Uterus (tissue), 4 donors: Measurements from ENCODE around the gene ST3GAL5. TPM values are rescaled to one million over a fixed set of nuclear protein-coding genes. Genes with fewer than 3 reads are reported as not detected.

Experiments used
- DNase-seq, 2 donors: peaks; one replicate each; pipeline ENCODE4 v3.0.0-alpha.2; 2019 to 2020
- H3K27ac ChIP-seq, 2 donors: fragments of 200-600 bp; sonication (generic); 1 replicate in 1 of 2; 2 replicates in 1 of 2; pipeline ENCODE4 v1.5.1; 2016 to 2018
- H3K27me3 ChIP-seq, 2 donors: fragments of 200-600 bp; sonication (generic); one replicate each; pipeline ENCODE4 v1.5.1; 2018 to 2019; ENCODE audit warnings: control low read depth in 1 of 2
- H3K36me3 ChIP-seq, 2 donors: fragments of 200-600 bp; sonication (generic); one replicate each; pipeline ENCODE4 v1.5.1; 2019; ENCODE audit warnings: control low read depth in 1 of 2
- H3K4me1 ChIP-seq, 2 donors: fragments of 200-600 bp; sonication (generic); one replicate each; pipeline ENCODE4 v1.5.1; 2018 to 2019; ENCODE audit warnings: control low read depth in 1 of 2
- H3K4me3 ChIP-seq, 2 donors: fragments of 200-600 bp; sonication (generic); 1 replicate in 1 of 2; 2 replicates in 1 of 2; pipeline ENCODE4 v1.5.1; 2018 to 2019; ENCODE audit warnings: mild to moderate bottlenecking in 1 of 2
- H3K9me3 ChIP-seq, 2 donors: fragments of 200-600 bp; sonication (generic); one replicate each; pipeline ENCODE4 v1.5.1; 2019; ENCODE audit warnings: control low read depth in 1 of 2
- POLR2A ChIP-seq, 2 donors: fragments of 450-650 bp; IDR thresholded peaks; one replicate each; pipeline ENCODE4 v1.6.1; 2016; ENCODE audit warnings: antibody characterized with exemption in 2 of 2, mild to moderate bottlenecking in 1 of 2, moderate library complexity in 1 of 2
- intact Hi-C: fragments of 100-400 bp; cut with DNase I; formaldehyde crosslinking; loops from one replicate; pipeline ENCODE4 v1.15.1; 2023; ENCODE audit warnings: low total_unique reads
- total RNA-seq, 4 donors: library from RNA; depleted of rRNA in 3 of 4; stranded (reverse); fragments of >200 nt in 3 of 4; gene quantifications; one replicate each; pipeline versions ENCODE4 v1.1.0 to v1.2.4, GENCODE V29; 2014 to 2023
- TF ChIP-seq, protein P1 (sequence below), 4 experiments: fragments of 200-600 bp in 2 of 4; fragments of 450-650 bp in 2 of 4; sonication (generic) in 2 of 4; IDR thresholded peaks; one replicate each; pipeline ENCODE4 v1.5.1; 2016 to 2019; ENCODE audit warnings: antibody characterized with exemption in 4 of 4, mild to moderate bottlenecking in 2 of 4, moderate library complexity in 1 of 4
- donor health status: DM: yes; HTN: yes; CAD: no.

ST3GAL5 gene
- total RNA-seq, 4 donors from 2014 or later: 12.3 to 52.9 (median 32.9) TPM

DNA sequence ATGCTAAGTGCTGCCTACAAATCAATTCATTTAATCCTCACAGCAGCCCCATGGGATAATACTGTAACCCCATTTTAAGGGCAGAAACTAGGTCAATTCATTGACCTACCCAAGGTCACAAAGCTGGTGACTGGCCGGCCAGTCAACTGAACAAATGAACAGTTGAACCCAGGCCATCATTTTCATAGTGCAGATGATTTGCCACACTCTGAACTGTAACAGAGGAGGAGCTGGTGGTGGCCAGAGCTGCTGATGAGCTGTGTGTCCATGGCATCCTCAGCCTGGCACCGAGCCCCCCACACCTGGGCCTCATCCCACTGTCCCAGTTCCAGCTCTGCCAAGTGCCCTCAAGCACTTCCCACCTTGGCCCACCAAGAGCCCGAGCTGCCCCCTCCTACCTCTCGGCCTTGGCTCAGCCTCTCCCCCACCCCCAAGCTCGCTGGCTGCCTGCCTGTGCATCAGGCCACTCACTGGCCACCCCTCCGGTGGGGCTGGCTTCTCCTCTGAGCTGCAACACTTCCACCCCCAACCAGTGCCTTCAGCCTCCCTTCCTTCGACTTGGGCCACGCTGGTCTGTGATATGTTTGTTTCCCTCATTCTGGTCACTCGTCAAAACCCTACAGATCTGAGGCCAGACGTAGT lies 76.6 kb downstream of the ST3GAL5 start:
- H3K4me1 ChIP-seq: no peaks in the 10 kb centered on the region
- TF ChIP-seq, protein P1, sequence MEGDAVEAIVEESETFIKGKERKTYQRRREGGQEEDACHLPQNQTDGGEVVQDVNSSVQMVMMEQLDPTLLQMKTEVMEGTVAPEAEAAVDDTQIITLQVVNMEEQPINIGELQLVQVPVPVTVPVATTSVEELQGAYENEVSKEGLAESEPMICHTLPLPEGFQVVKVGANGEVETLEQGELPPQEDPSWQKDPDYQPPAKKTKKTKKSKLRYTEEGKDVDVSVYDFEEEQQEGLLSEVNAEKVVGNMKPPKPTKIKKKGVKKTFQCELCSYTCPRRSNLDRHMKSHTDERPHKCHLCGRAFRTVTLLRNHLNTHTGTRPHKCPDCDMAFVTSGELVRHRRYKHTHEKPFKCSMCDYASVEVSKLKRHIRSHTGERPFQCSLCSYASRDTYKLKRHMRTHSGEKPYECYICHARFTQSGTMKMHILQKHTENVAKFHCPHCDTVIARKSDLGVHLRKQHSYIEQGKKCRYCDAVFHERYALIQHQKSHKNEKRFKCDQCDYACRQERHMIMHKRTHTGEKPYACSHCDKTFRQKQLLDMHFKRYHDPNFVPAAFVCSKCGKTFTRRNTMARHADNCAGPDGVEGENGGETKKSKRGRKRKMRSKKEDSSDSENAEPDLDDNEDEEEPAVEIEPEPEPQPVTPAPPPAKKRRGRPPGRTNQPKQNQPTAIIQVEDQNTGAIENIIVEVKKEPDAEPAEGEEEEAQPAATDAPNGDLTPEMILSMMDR (IDR thresholded peaks at IDR 0.05): no peak
- TF ChIP-seq POLR2A (IDR thresholded peaks at IDR 0.05): no peak
- H3K9me3 ChIP-seq: no peaks in the 10 kb centered on the region
- H3K36me3 ChIP-seq: no peaks in the 10 kb centered on the region
- intact Hi-C loops: loop anchor here (2.0 to 10.0 kb wide), 2 partner anchors 83 to 177 kb away; no protein-coding TSS in a partner anchor
- DNase-seq: no peak
- H3K27ac ChIP-seq: no peak overlapping the region
- H3K4me3 ChIP-seq: no peak overlapping the region
- no peaks in the 10 kb centered on the region for H3K27me3 ChIP-seq

- intact Hi-C loops: loop anchor here (2.0 to 10.0 kb wide), 2 partner anchors 83 to 177 kb away; no protein-coding TSS in a partner anchor
- H3K36me3 ChIP-seq: no peaks in the 10 kb centered on the region
- no peaks in the 10 kb centered on the region for H3K9me3 ChIP-seq
- H3K4me3 ChIP-seq: no peak overlapping the region
- no peaks in the 10 kb centered on the region for H3K27me3 ChIP-seq
- peak overlapping the region; percentile 69 to 70 for H3K27ac ChIP-seq
- H3K4me1 ChIP-seq: no peaks in the 10 kb centered on the region
- TF ChIP-seq, protein P1 (IDR thresholded peaks at IDR 0.05): no peak
- TF ChIP-seq POLR2A (IDR thresholded peaks at IDR 0.05): no peak
- DNase-seq: peak; percentile 64 to 70
Observed at GRCh38 chr2:85811180-85812093, 77.4 kb downstream of the ST3GAL5 start.

DNA sequence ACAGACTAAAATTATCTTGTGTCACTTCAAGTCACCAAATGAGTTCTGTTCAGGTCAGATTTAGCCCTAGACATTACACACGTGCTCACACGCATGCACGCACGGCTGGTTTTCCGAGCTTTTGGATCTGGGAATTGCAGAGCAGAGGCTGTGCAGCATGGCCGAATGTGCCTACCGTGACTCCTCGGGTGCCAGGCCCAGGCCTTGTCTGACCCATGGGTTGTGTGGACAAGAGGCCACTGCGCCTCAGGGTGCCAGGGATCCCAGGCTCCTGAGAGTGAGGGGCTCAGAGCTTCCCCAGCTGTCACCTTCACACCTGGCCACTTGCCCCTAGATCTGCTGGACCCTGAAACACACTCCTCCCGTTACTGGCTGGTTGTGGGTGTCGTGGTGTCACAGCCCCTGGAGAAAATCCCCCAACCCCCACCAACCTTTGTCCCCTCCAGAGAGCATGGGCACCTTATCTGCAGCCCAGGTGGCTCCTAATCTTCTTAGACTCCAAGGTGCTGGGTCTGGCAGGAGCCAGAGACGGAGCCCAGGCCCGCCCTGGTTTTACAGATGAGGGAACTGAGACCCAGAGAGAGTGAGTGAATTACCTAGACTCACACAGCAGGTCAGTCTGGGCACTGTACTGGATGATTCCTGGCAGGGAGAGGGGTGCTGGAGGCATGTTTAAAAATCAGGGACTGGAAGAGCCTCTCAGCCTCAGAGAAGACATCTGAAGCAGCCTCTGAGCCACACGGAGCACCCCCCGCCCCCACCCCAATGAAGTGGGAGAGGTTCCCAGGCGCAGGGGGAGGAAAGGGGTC lies 78.2 kb downstream of the ST3GAL5 start:
- TF ChIP-seq POLR2A (IDR thresholded peaks at IDR 0.05): no peak
- TF ChIP-seq, protein P1 (IDR thresholded peaks at IDR 0.05): no peak
- Histone ChIP-seq H3K9me3 (no peaks in the 10 kb centered on the region), H3K27me3 (no peaks in the 10 kb centered on the region), H3K27ac (peak overlapping the region; percentile 69 to 70), H3K36me3 (no peaks in the 10 kb centered on the region), H3K4me1 (no peaks in the 10 kb centered on the region), H3K4me3 (no peak overlapping the region)
- intact Hi-C loops: loop anchor here (10.0 kb wide), 1 partner anchor 176 kb away; no protein-coding TSS in a partner anchor
- no peak for DNase-seq

- H3K4me1 ChIP-seq: no peaks in the 10 kb centered on the region
- TF ChIP-seq, protein P1 (IDR thresholded peaks at IDR 0.05): no peak
- intact Hi-C loops: no loop called here
- H3K27me3 ChIP-seq: no peaks in the 10 kb centered on the region
- peak in 1 of 2 donors; percentile 8 for DNase-seq
- no peak overlapping the region for H3K27ac ChIP-seq
- H3K36me3 ChIP-seq: no peaks in the 10 kb centered on the region
- H3K9me3 ChIP-seq: no peaks in the 10 kb centered on the region
- no peak overlapping the region for H3K4me3 ChIP-seq
Observed at GRCh38 chr2:85807756-85808155, 81.0 kb downstream of the ST3GAL5 start.
